H1 (cell line): ENCODE measurements around the gene MMGT1. TPM values are rescaled to one million over a fixed set of nuclear protein-coding genes. Genes with fewer than 3 reads are reported as not detected.

Experiments
- BRCA1 ChIP-seq: IDR thresholded peaks from 2 replicates; pipeline ENCODE4 v1.6.1; 2012; ENCODE audit warnings: low read depth, low read length, improper control_type of control experiment
- EZH2 ChIP-seq: fragments of 200-600 bp; sonication (generic); IDR thresholded peaks from 2 replicates; pipeline ENCODE4 v1.7.1; 2012; ENCODE audit warnings: low read depth, mild to moderate bottlenecking, moderate library complexity, low read length, inconsistent platforms; ENCODE audit not compliant: severe bottlenecking
- GABPA ChIP-seq: IDR thresholded peaks from 2 replicates; pipeline ENCODE4 v1.6.1; 2011; ENCODE audit warnings: mild to moderate bottlenecking, low read length, moderate library complexity, borderline replicate concordance; ENCODE audit not compliant: insufficient read depth
- HDAC6 ChIP-seq: IDR thresholded peaks from one replicate; pipeline ENCODE4 v1.7.1; 2012; ENCODE audit warnings: low read depth, mild to moderate bottlenecking, inconsistent platforms, low read length, moderate library complexity
- KDM4A ChIP-seq: IDR thresholded peaks from one replicate; pipeline ENCODE4 v1.7.1; 2012; ENCODE audit warnings: low read depth, mild to moderate bottlenecking, moderate library complexity, low read length, inconsistent platforms; ENCODE audit not compliant: severe bottlenecking
- PHF8 ChIP-seq: fragments of 200-600 bp; sonication (generic); conservative IDR thresholded peaks from 2 replicates; pipeline ENCODE4 v1.7.1; 2012; ENCODE audit warnings: low read depth, mild to moderate bottlenecking, inconsistent platforms, low read length, moderate library complexity
- RAD21 ChIP-seq, 2 experiments: IDR thresholded peaks in 1 of 2; conservative IDR thresholded peaks in 1 of 2; 2 replicates each; pipeline ENCODE4 v1.6.1; 2011; ENCODE audit warnings: low read depth in 2 of 2, low read length in 2 of 2, improper control_type of control experiment in 1 of 2, inconsistent platforms in 1 of 2, mild to moderate bottlenecking in 1 of 2, moderate library complexity in 1 of 2
- RNF2 ChIP-seq: fragments of 200-900, 300-1000 bp; sonication (generic); IDR thresholded peaks from 2 replicates; pipeline ENCODE4 v1.7.1; 2016; ENCODE audit warnings: borderline replicate concordance, low read depth, mild to moderate bottlenecking, antibody characterized with exemption, low read length; ENCODE audit not compliant: poor library complexity, severe bottlenecking; ENCODE audit errors: missing control alignments
- SIX5 ChIP-seq: IDR thresholded peaks from 2 replicates; pipeline ENCODE4 v1.6.1; 2011; ENCODE audit warnings: mild to moderate bottlenecking, low read depth, low read length
- polyA plus RNA-seq, 7 experiments: library from polyadenylated mRNA; depleted of rRNA in 3 of 7; stranded (reverse) in 5 of 7; unstranded in 2 of 7; fragments of >200 nt in 5 of 7; fragments of 200-250 nt in 2 of 7; gene quantifications; 1 replicate in 5 of 7; 2 replicates in 1 of 7; 4 replicates in 1 of 7; pipeline versions ENCODE4 v1.2.1 to v1.2.3, GENCODE V29; 2011 to 2013; ENCODE audit warnings: missing spikeins in 2 of 7, mixed read lengths in 2 of 7
- total RNA-seq: library from RNA; stranded (reverse); fragmentation: NEBNext Ultra II Directional; extraction: Animal tissue kit (Norgen Biotek cat#: 25700); gene quantifications from 2 replicates; pipeline ENCODE4 v1.2.1, GENCODE V29; 2021

Gene MMGT1
- total and polyA plus RNA-seq, 2 of the 8 experiments (the other 6 are each of a cell fraction or from before 2014, with no cell fraction given): 10.0 to 20.5 TPM

DNA sequence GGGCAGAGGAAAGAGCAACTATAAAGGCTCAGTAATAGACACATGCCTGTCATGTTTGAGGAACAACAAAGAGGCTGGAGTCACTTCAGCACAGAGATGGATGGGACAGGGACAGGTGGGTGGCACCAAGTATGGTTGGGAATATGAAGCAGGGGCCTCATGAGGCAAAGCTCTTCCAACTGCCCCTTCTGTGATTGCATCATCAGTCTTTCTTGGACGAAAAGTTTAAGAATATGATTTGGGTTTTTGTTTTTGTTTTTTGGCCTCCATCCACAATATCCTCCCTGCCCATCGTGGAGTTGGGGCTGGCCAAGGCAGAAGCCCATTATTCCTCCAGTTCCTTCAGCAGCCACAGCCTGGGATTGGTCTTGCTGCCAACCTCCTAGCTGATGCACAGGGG is 45.9 kb downstream of the MMGT1 start (continued):
- TF ChIP-seq RAD21 (IDR thresholded peaks at IDR 0.05 in 1 of 2, conservative IDR thresholded peaks at IDR 0.05 in 1 of 2; ENCODE audit: low read depth in 2 of 2, low read length in 2 of 2) (no peak), PHF8 (no peak), BRCA1 (no peak), KDM4A (no peak), EZH2 (no peak), GABPA (no peak), RNF2 (no peak), SIX5 (no peak), HDAC6 (no peak)
